Rectal smooth muscle tissue (tissue), 1 donor: ENCODE measurements around the gene PPM1L.
A peak's percentile ranks its signal among the peaks of the same experiment; 100 is the strongest.
"Not testable (repeated sequence)": the region's sequence is repeated elsewhere in the genome, so short reads cannot be mapped to it uniquely, and the experiment has no call there.

ENCODE experiments used
- H3K27ac ChIP-seq: one replicate; pipeline ENCODE4 v1.7.0; 2013; ENCODE audit warnings: low read depth, low read length, inconsistent platforms
- H3K27me3 ChIP-seq: one replicate; pipeline ENCODE4 v1.7.0; 2013; ENCODE audit warnings: low read length; ENCODE audit not compliant: control insufficient read depth, insufficient read depth
- H3K36me3 ChIP-seq: one replicate; pipeline ENCODE4 v1.7.0; 2013; ENCODE audit warnings: low read length; ENCODE audit not compliant: control insufficient read depth, insufficient read depth
- H3K4me1 ChIP-seq: one replicate; pipeline ENCODE4 v1.7.0; 2013; ENCODE audit warnings: low read length; ENCODE audit not compliant: control insufficient read depth, insufficient read depth
- H3K4me3 ChIP-seq: one replicate; pipeline ENCODE4 v1.7.0; 2013; ENCODE audit warnings: low read length
- H3K9ac ChIP-seq: one replicate; pipeline ENCODE4 v1.7.0; 2013; ENCODE audit warnings: low read length

Gene PPM1L

GRCh38 chr3:160755776-160756304 lies at the start of gene PPM1L:
Gene PPM1L (plus strand): TSS chr3:160756231.
- Histone ChIP-seq H3K4me1 (peaks cover 5% of the 10 kb centered on the region), H3K9ac (peak within 1 kb of the TSS; percentile 82), H3K27ac (peak within 1 kb of the TSS; percentile 94), H3K4me3 (peak within 1 kb of the TSS; percentile 87), H3K36me3 (no peaks in the 10 kb centered on the region), H3K27me3 (no peaks in the 10 kb centered on the region)

- H3K36me3 ChIP-seq: no peaks in the 10 kb centered on the region
- H3K4me3 ChIP-seq: no peak overlapping the region
- no peaks in the 10 kb centered on the region for H3K27me3 ChIP-seq
These were observed 48.7 kb upstream of the PPM1L start for GRCh38 chr3:160707187-160707794.

GRCh38 chr3:160709477-160710182 lies 46.4 kb upstream of the PPM1L start:
- Histone ChIP-seq H3K36me3 (no peaks in the 10 kb centered on the region), H3K27ac (no peak overlapping the region), H3K4me3 (no peak overlapping the region), H3K9ac (no peak overlapping the region), H3K27me3 (no peaks in the 10 kb centered on the region), H3K4me1 (no peaks in the 10 kb centered on the region)

More at GRCh38 chr3:160707187-160707794, 48.7 kb upstream of the PPM1L start:
- Histone ChIP-seq H3K27ac (no peak overlapping the region), H3K4me1 (no peaks in the 10 kb centered on the region), H3K9ac (no peak overlapping the region)

GRCh38 chr3:160713144-160713543 lies 42.9 kb upstream of the PPM1L start:
- H3K4me1 ChIP-seq, H3K27me3 ChIP-seq, H3K9ac ChIP-seq, H3K27ac ChIP-seq, H3K4me3 ChIP-seq, H3K36me3 ChIP-seq: not testable (repeated sequence)

- Histone ChIP-seq H3K36me3 (no peaks in the 10 kb centered on the region), H3K27me3 (no peaks in the 10 kb centered on the region), H3K9ac (no peak overlapping the region), H3K4me1 (no peaks in the 10 kb centered on the region), H3K4me3 (no peak overlapping the region), H3K27ac (no peak overlapping the region)
These were observed 36.3 kb upstream of the PPM1L start for GRCh38 chr3:160719710-160720109.

- Histone ChIP-seq H3K9ac (no peak overlapping the region), H3K27me3 (no peaks in the 10 kb centered on the region), H3K36me3 (no peaks in the 10 kb centered on the region), H3K4me3 (no peak overlapping the region), H3K4me1 (no peaks in the 10 kb centered on the region), H3K27ac (no peak overlapping the region)
These were observed 35.8 kb upstream of the PPM1L start for GRCh38 chr3:160720123-160720746.

GRCh38 chr3:160722331-160722730 lies 33.7 kb upstream of the PPM1L start:
- H3K27ac ChIP-seq: no peak overlapping the region
- no peaks in the 10 kb centered on the region for H3K4me1 ChIP-seq
- no peak overlapping the region for H3K4me3 ChIP-seq
- H3K36me3 ChIP-seq: no peaks in the 10 kb centered on the region
- no peak overlapping the region for H3K9ac ChIP-seq
- H3K27me3 ChIP-seq: no peaks in the 10 kb centered on the region

GRCh38 chr3:160725338-160725737 lies 30.7 kb upstream of the PPM1L start:
- no peak overlapping the region for H3K27ac ChIP-seq
- H3K36me3 ChIP-seq: no peaks in the 10 kb centered on the region
- no peaks in the 10 kb centered on the region for H3K4me1 ChIP-seq
- no peak overlapping the region for H3K9ac ChIP-seq
- no peaks in the 10 kb centered on the region for H3K27me3 ChIP-seq
- H3K4me3 ChIP-seq: no peak overlapping the region

- Histone ChIP-seq H3K36me3 (no peaks in the 10 kb centered on the region), H3K27ac (no peak overlapping the region), H3K4me1 (no peaks in the 10 kb centered on the region), H3K9ac (no peak overlapping the region), H3K4me3 (no peak overlapping the region), H3K27me3 (no peaks in the 10 kb centered on the region)
These were observed 20.2 kb upstream of the PPM1L start for GRCh38 chr3:160735826-160736225.

GRCh38 chr3:160738048-160738447 lies 18.0 kb upstream of the PPM1L start:
- no peaks in the 10 kb centered on the region for H3K27me3 ChIP-seq
- H3K27ac ChIP-seq: no peak overlapping the region
- H3K4me3 ChIP-seq: no peak overlapping the region
- no peaks in the 10 kb centered on the region for H3K4me1 ChIP-seq
- no peaks in the 10 kb centered on the region for H3K36me3 ChIP-seq
- H3K9ac ChIP-seq: no peak overlapping the region

- H3K27me3 ChIP-seq: no peaks in the 10 kb centered on the region
- no peak overlapping the region for H3K27ac ChIP-seq
- no peaks in the 10 kb centered on the region for H3K36me3 ChIP-seq
- no peak overlapping the region for H3K4me3 ChIP-seq
- no peak overlapping the region for H3K9ac ChIP-seq
- no peaks in the 10 kb centered on the region for H3K4me1 ChIP-seq
These were observed 17.0 kb upstream of the PPM1L start for GRCh38 chr3:160739079-160739478.

GRCh38 chr3:160746976-160747375 lies 9.1 kb upstream of the PPM1L start:
- Histone ChIP-seq H3K4me1 (peaks cover 2% of the 10 kb centered on the region), H3K9ac (no peak overlapping the region), H3K27ac (no peak overlapping the region), H3K27me3 (no peaks in the 10 kb centered on the region), H3K4me3 (no peak overlapping the region), H3K36me3 (no peaks in the 10 kb centered on the region)
